ENCODE data around the gene TTLL12.

- TF ChIP-seq POLR2A (IDR thresholded peaks at IDR 0.05) (no peak), CTCF (IDR thresholded peaks at IDR 0.05) (no peak)
These were observed 11.9 kb downstream of the TTLL12 start for GRCh38 chr22:43174941-43175531.
